SU-DHL-6 (cell line): ENCODE measurements around the gene SZRD1.

Source experiments
- CTCF ChIP-seq: fragments of 200-600 bp; sonication (generic); IDR thresholded peaks from one replicate; pipeline ENCODE4 v1.5.1; 2017; ENCODE audit warnings: antibody characterized with exemption, mild to moderate bottlenecking, low read length, moderate library complexity; ENCODE audit not compliant: insufficient read depth, poor library complexity, severe bottlenecking
- EZH2phosphoT487 ChIP-seq: fragments of 200-600 bp; sonication (generic), shearing (Covaris generic); conservative IDR thresholded peaks from 2 replicates; pipeline ENCODE4 v1.6.1; 2018; ENCODE audit warnings: mild to moderate bottlenecking, antibody characterized with exemption, low read length, moderate library complexity, mixed read lengths

- no peak for TF ChIP-seq CTCF
- TF ChIP-seq EZH2phosphoT487: no peak
Measured at GRCh38 chr1:16351456-16351993, 15.5 kb upstream of the SZRD1 start.
